ENCODE data around the gene ACOD1. TPM values are rescaled to one million over a fixed set of nuclear protein-coding genes. Genes with fewer than 3 reads are reported as not detected.

Gene ACOD1
- total RNA-seq, 1 donor from 2014 or later = not detected

- H3K27me3 Mint-ChIP-seq (ENCODE audit: low read depth) = peaks cover 46% of the 10 kb centered on the region
- peaks cover 12% of the 10 kb centered on the region for H3K4me1 Mint-ChIP-seq (ENCODE audit: low read depth)
- intact Hi-C loops (cut with micrococcal nuclease) = loop anchor here (10.0 kb wide), 1 partner anchor 152 kb away; no protein-coding TSS in a partner anchor
- H3K9me3 Mint-ChIP-seq = no peaks in the 10 kb centered on the region
- no peak overlapping the region for H3K27ac Mint-ChIP-seq
- no peak for DNase-seq (ENCODE audit: low spot score)
- no peak overlapping the region for H3K4me3 Mint-ChIP-seq (ENCODE audit: low read depth)
- H3K36me3 Mint-ChIP-seq (ENCODE audit: low read depth) = no peaks in the 10 kb centered on the region
Measured at GRCh38 chr13:76976490-76976889, 28.2 kb downstream of the ACOD1 start.

GRCh38 chr13:76976929-76977328, 28.6 kb downstream of the ACOD1 start:
- no peak for DNase-seq (ENCODE audit: low spot score)
- no peak overlapping the region for H3K27ac Mint-ChIP-seq
- H3K4me1 Mint-ChIP-seq (ENCODE audit: low read depth) = peaks cover 12% of the 10 kb centered on the region
- no peaks in the 10 kb centered on the region for H3K36me3 Mint-ChIP-seq (ENCODE audit: low read depth)
- no peaks in the 10 kb centered on the region for H3K9me3 Mint-ChIP-seq
- intact Hi-C loops (cut with micrococcal nuclease) = loop anchor here (10.0 kb wide), 1 partner anchor 152 kb away; no protein-coding TSS in a partner anchor
- no peak overlapping the region for H3K4me3 Mint-ChIP-seq (ENCODE audit: low read depth)
- H3K27me3 Mint-ChIP-seq (ENCODE audit: low read depth) = peaks cover 46% of the 10 kb centered on the region

- Mint-ChIP-seq H3K27me3 (ENCODE audit: low read depth) (peaks cover 34% of the 10 kb centered on the region), H3K4me3 (ENCODE audit: low read depth) (peak overlapping the region; percentile 71), H3K27ac (no peak overlapping the region), H3K9me3 (no peaks in the 10 kb centered on the region), H3K36me3 (ENCODE audit: low read depth) (no peaks in the 10 kb centered on the region), H3K4me1 (ENCODE audit: low read depth) (peaks cover 12% of the 10 kb centered on the region)
- peak; percentile 68 for DNase-seq (ENCODE audit: low spot score)
- intact Hi-C loops (cut with micrococcal nuclease) = no loop called here
Measured at GRCh38 chr13:76980075-76980718, 31.9 kb downstream of the ACOD1 start.

GRCh38 chr13:76982061-76982460, 33.8 kb downstream of the ACOD1 start:
- no peak for DNase-seq (ENCODE audit: low spot score)
- H3K4me1 Mint-ChIP-seq (ENCODE audit: low read depth) = peaks cover 9% of the 10 kb centered on the region
- H3K9me3 Mint-ChIP-seq = no peaks in the 10 kb centered on the region
- intact Hi-C loops (cut with micrococcal nuclease) = no loop called here
- peaks cover 47% of the 10 kb centered on the region for H3K27me3 Mint-ChIP-seq (ENCODE audit: low read depth)
- no peak overlapping the region for H3K27ac Mint-ChIP-seq
- no peak overlapping the region for H3K4me3 Mint-ChIP-seq (ENCODE audit: low read depth)
- no peaks in the 10 kb centered on the region for H3K36me3 Mint-ChIP-seq (ENCODE audit: low read depth)

- Mint-ChIP-seq H3K27me3 (ENCODE audit: low read depth) (peaks cover 44% of the 10 kb centered on the region), H3K9me3 (no peaks in the 10 kb centered on the region)
Measured at GRCh38 chr13:76983676-76984075, 35.4 kb downstream of the ACOD1 start.

GRCh38 chr13:76991432-76991795, 43.1 kb downstream of the ACOD1 start:
- H3K4me3 Mint-ChIP-seq (ENCODE audit: low read depth) = peak overlapping the region; percentile 89
- no peaks in the 10 kb centered on the region for H3K9me3 Mint-ChIP-seq
- intact Hi-C loops (cut with micrococcal nuclease) = loop anchor here (1.0 to 10.0 kb wide), 3 partner anchors 104 to 483 kb away; partner anchors contain the start of gene KCTD12
- DNase-seq (ENCODE audit: low spot score) = peak; percentile 56
- H3K27me3 Mint-ChIP-seq (ENCODE audit: low read depth) = peaks cover 5% of the 10 kb centered on the region
- peak overlapping the region; percentile 90 for H3K27ac Mint-ChIP-seq
- H3K36me3 Mint-ChIP-seq (ENCODE audit: low read depth) = peaks cover 25% of the 10 kb centered on the region
- peaks cover 35% of the 10 kb centered on the region for H3K4me1 Mint-ChIP-seq (ENCODE audit: low read depth)

More at GRCh38 chr13:76983676-76984075, 35.4 kb downstream of the ACOD1 start:
- H3K4me1 Mint-ChIP-seq (ENCODE audit: low read depth) = peaks cover 7% of the 10 kb centered on the region
- no peak for DNase-seq (ENCODE audit: low spot score)
- H3K36me3 Mint-ChIP-seq (ENCODE audit: low read depth) = no peaks in the 10 kb centered on the region
- no peak overlapping the region for H3K4me3 Mint-ChIP-seq (ENCODE audit: low read depth)
- intact Hi-C loops (cut with micrococcal nuclease) = no loop called here
- H3K27ac Mint-ChIP-seq = no peak overlapping the region

GRCh38 chr13:76991796-76992547, 43.7 kb downstream of the ACOD1 start, which contains the start of gene CLN5:
CLN5 (plus strand) TSS chr13:76992081; CDS start chr13:76992099, 18 bp downstream.
- DNase-seq (ENCODE audit: low spot score) = peak; percentile 95
- peak within 1 kb of the TSS; percentile 90 for H3K27ac Mint-ChIP-seq
- intact Hi-C loops (cut with micrococcal nuclease) = loop anchor here (1.0 to 10.0 kb wide), 5 partner anchors 17 to 483 kb away; partner anchors contain the start of genes FBXL3 and KCTD12
- peaks cover 30% of the 10 kb centered on the region for H3K36me3 Mint-ChIP-seq (ENCODE audit: low read depth)
- H3K27me3 Mint-ChIP-seq (ENCODE audit: low read depth) = peaks cover 1% of the 10 kb centered on the region
- H3K4me3 Mint-ChIP-seq (ENCODE audit: low read depth) = peak within 1 kb of the TSS; percentile 89
- peaks cover 34% of the 10 kb centered on the region for H3K4me1 Mint-ChIP-seq (ENCODE audit: low read depth)
- H3K9me3 Mint-ChIP-seq = no peaks in the 10 kb centered on the region

GRCh38 chr13:76992548-76993001, 44.3 kb downstream of the ACOD1 start:
- Mint-ChIP-seq H3K36me3 (ENCODE audit: low read depth) (peaks cover 36% of the 10 kb centered on the region), H3K27me3 (ENCODE audit: low read depth) (no peaks in the 10 kb centered on the region), H3K4me1 (ENCODE audit: low read depth) (peaks cover 33% of the 10 kb centered on the region), H3K4me3 (ENCODE audit: low read depth) (peak overlapping the region; percentile 89), H3K27ac (peak overlapping the region; percentile 90), H3K9me3 (no peaks in the 10 kb centered on the region)
- intact Hi-C loops (cut with micrococcal nuclease) = loop anchor here (1.0 to 10.0 kb wide), 4 partner anchors 16 to 482 kb away; partner anchors contain the start of genes FBXL3 and KCTD12
- DNase-seq (ENCODE audit: low spot score) = no peak

- Mint-ChIP-seq H3K27me3 (ENCODE audit: low read depth) (no peaks in the 10 kb centered on the region), H3K4me1 (ENCODE audit: low read depth) (peaks cover 33% of the 10 kb centered on the region), H3K9me3 (no peaks in the 10 kb centered on the region), H3K27ac (peak overlapping the region; percentile 60), H3K36me3 (ENCODE audit: low read depth) (peaks cover 41% of the 10 kb centered on the region), H3K4me3 (ENCODE audit: low read depth) (peak overlapping the region; percentile 89)
- intact Hi-C loops (cut with micrococcal nuclease) = loop anchor here (2.0 to 10.0 kb wide), 3 partner anchors 16 to 482 kb away; partner anchors contain the start of gene KCTD12
- DNase-seq (ENCODE audit: low spot score) = no peak
Measured at GRCh38 chr13:76993021-76993420, 44.7 kb downstream of the ACOD1 start.

GRCh38 chr13:76993473-76993872, 45.2 kb downstream of the ACOD1 start:
- H3K4me1 Mint-ChIP-seq (ENCODE audit: low read depth) = peaks cover 33% of the 10 kb centered on the region
- H3K27ac Mint-ChIP-seq = no peak overlapping the region
- H3K4me3 Mint-ChIP-seq (ENCODE audit: low read depth) = peak overlapping the region; percentile 89
- no peaks in the 10 kb centered on the region for H3K9me3 Mint-ChIP-seq
- intact Hi-C loops (cut with micrococcal nuclease) = loop anchor here (2.0 to 10.0 kb wide), 3 partner anchors 15 to 481 kb away; partner anchors contain the start of gene KCTD12
- H3K27me3 Mint-ChIP-seq (ENCODE audit: low read depth) = no peaks in the 10 kb centered on the region
- peaks cover 45% of the 10 kb centered on the region for H3K36me3 Mint-ChIP-seq (ENCODE audit: low read depth)
- no peak for DNase-seq (ENCODE audit: low spot score)

- H3K27me3 Mint-ChIP-seq (ENCODE audit: low read depth) = no peaks in the 10 kb centered on the region
- no peak for DNase-seq (ENCODE audit: low spot score)
- H3K27ac Mint-ChIP-seq = peak overlapping the region; percentile 19
- peaks cover 33% of the 10 kb centered on the region for H3K4me1 Mint-ChIP-seq (ENCODE audit: low read depth)
- H3K36me3 Mint-ChIP-seq (ENCODE audit: low read depth) = peaks cover 54% of the 10 kb centered on the region
- peak overlapping the region; percentile 56 for H3K4me3 Mint-ChIP-seq (ENCODE audit: low read depth)
- intact Hi-C loops (cut with micrococcal nuclease) = loop anchor here (5.0 to 10.0 kb wide), 2 partner anchors 107 to 481 kb away; partner anchors contain the start of gene KCTD12
- no peaks in the 10 kb centered on the region for H3K9me3 Mint-ChIP-seq
Measured at GRCh38 chr13:76994281-76994680, 46.0 kb downstream of the ACOD1 start.

GRCh38 chr13:77000475-77000874, 52.2 kb downstream of the ACOD1 start:
- H3K4me3 Mint-ChIP-seq (ENCODE audit: low read depth) = no peak overlapping the region
- H3K27me3 Mint-ChIP-seq (ENCODE audit: low read depth) = no peaks in the 10 kb centered on the region
- intact Hi-C loops (cut with micrococcal nuclease) = no loop called here
- H3K4me1 Mint-ChIP-seq (ENCODE audit: low read depth) = peaks cover 15% of the 10 kb centered on the region
- H3K36me3 Mint-ChIP-seq (ENCODE audit: low read depth) = peaks cover 69% of the 10 kb centered on the region
- H3K9me3 Mint-ChIP-seq = no peaks in the 10 kb centered on the region
- no peak overlapping the region for H3K27ac Mint-ChIP-seq
- DNase-seq (ENCODE audit: low spot score) = no peak

Measured in activated T-helper 2 cell treated with anti-CD3 and anti-CD28 coated beads, Interferon-gamma antibody, Interleukin-2, Interleukin-4, amounts not matched to agents 10 μg/mL and 5 μg/mL and 100 μg/mL, durations not matched to agents 14 hours and 24 hours and 36 hours (primary cell).